ENCODE measurements around the gene NRG2. TPM values are rescaled to one million over a fixed set of nuclear protein-coding genes. Genes with fewer than 3 reads are reported as not detected.

NRG2 gene
- total and polyA plus RNA-seq, 2 experiments from 2014 or later, result 0.05 TPM; not detected in 1

GRCh38 chr5:139828207-139828895 is 214.7 kb downstream of the NRG2 start:
- Histone ChIP-seq H3K9ac (no peak overlapping the region), H3K9me2 (ENCODE audit: insufficient read depth) (no peaks in the 10 kb centered on the region), H2AFZ (no peak overlapping the region), H3K4me2 (ENCODE audit: unreplicated experiment) (no peak overlapping the region), H3K4me1 (ENCODE audit: insufficient read depth) (no peaks in the 10 kb centered on the region), H3K79me2 (ENCODE audit: insufficient read depth) (no peaks in the 10 kb centered on the region), H3F3A (ENCODE audit: insufficient read depth) (no peaks in the 10 kb centered on the region), H3K36me3 (ENCODE audit: low read depth) (no peaks in the 10 kb centered on the region), H3K27me3 (replicated peaks; ENCODE audit: insufficient read depth) (peaks cover 31% of the 10 kb centered on the region; the same call in 1 of the 2 replicates), H4K20me1 (ENCODE audit: insufficient read depth) (no peaks in the 10 kb centered on the region), H3K4me3 (no peak overlapping the region), H3K27ac (no peak overlapping the region), H3K9me3 (ENCODE audit: low read depth) (no peaks in the 10 kb centered on the region)
- TF ChIP-seq EZH2phosphoT487 (IDR thresholded peaks at IDR 0.05; ENCODE audit: insufficient read depth, low read depth) (no peak), EZH2 (IDR thresholded peaks at IDR 0.05; ENCODE audit: insufficient read depth, poor library complexity, severe bottlenecking) (no peak)
- 56 to 57% methylated on average over 8 of the region's 8 CpGs for WGBS, 2 experiments (ENCODE audit: low coverage in 1 of 2, low lambda C conversion rate in 2 of 2, missing lambda C conversion rate in 2 of 2)
- DNase-seq, result no peak
- in situ Hi-C loops (cut with MboI), result no loop called here

- H2AFZ ChIP-seq, result no peak overlapping the region
- H4K20me1 ChIP-seq (ENCODE audit: insufficient read depth), result no peaks in the 10 kb centered on the region
- H3K4me1 ChIP-seq (ENCODE audit: insufficient read depth), result no peaks in the 10 kb centered on the region
- H3K27ac ChIP-seq, result no peak overlapping the region
- 31 to 41% methylated on average over 7 of the region's 7 CpGs for WGBS, 2 experiments (ENCODE audit: low coverage in 1 of 2, low lambda C conversion rate in 2 of 2, missing lambda C conversion rate in 2 of 2)
- H3K4me2 ChIP-seq (ENCODE audit: unreplicated experiment), result no peak overlapping the region
- no peaks in the 10 kb centered on the region for H3K9me2 ChIP-seq (ENCODE audit: insufficient read depth)
- no peaks in the 10 kb centered on the region for H3K79me2 ChIP-seq (ENCODE audit: insufficient read depth)
- in situ Hi-C loops (cut with MboI), result no loop called here
- H3K9ac ChIP-seq, result no peak overlapping the region
- no peak for DNase-seq
- no peaks in the 10 kb centered on the region for H3F3A ChIP-seq (ENCODE audit: insufficient read depth)
- H3K9me3 ChIP-seq (ENCODE audit: low read depth), result no peaks in the 10 kb centered on the region
- TF ChIP-seq EZH2 (IDR thresholded peaks at IDR 0.05; ENCODE audit: insufficient read depth, poor library complexity, severe bottlenecking) (no peak), EZH2phosphoT487 (IDR thresholded peaks at IDR 0.05; ENCODE audit: insufficient read depth, low read depth) (no peak)
- H3K36me3 ChIP-seq (ENCODE audit: low read depth), result no peaks in the 10 kb centered on the region
- no peak overlapping the region for H3K4me3 ChIP-seq
- peaks cover 15% of the 10 kb centered on the region; the same call in 1 of the 2 replicates for H3K27me3 ChIP-seq (replicated peaks; ENCODE audit: insufficient read depth)
Observed at GRCh38 chr5:139825690-139826089, 217.4 kb downstream of the NRG2 start.

GRCh38 chr5:139823757-139824355 is 219.2 kb downstream of the NRG2 start:
- no peak for DNase-seq

GRCh38 chr5:139822553-139823425 is 220.3 kb downstream of the NRG2 start:
- Histone ChIP-seq H4K20me1 (ENCODE audit: insufficient read depth) (no peaks in the 10 kb centered on the region), H3K79me2 (ENCODE audit: insufficient read depth) (no peaks in the 10 kb centered on the region), H3K27ac (no peak overlapping the region), H3F3A (ENCODE audit: insufficient read depth) (no peaks in the 10 kb centered on the region), H3K4me1 (ENCODE audit: insufficient read depth) (no peaks in the 10 kb centered on the region), H3K36me3 (ENCODE audit: low read depth) (no peaks in the 10 kb centered on the region), H3K9ac (no peak overlapping the region), H3K4me2 (ENCODE audit: unreplicated experiment) (no peak overlapping the region), H2AFZ (no peak overlapping the region), H3K27me3 (replicated peaks; ENCODE audit: insufficient read depth) (peaks cover 23% of the 10 kb centered on the region; the same call in 1 of the 2 replicates), H3K9me3 (ENCODE audit: low read depth) (no peaks in the 10 kb centered on the region), H3K4me3 (no peak overlapping the region), H3K9me2 (ENCODE audit: insufficient read depth) (no peaks in the 10 kb centered on the region)
- no peak for DNase-seq
- in situ Hi-C loops (cut with MboI), result no loop called here
- WGBS, 2 experiments (ENCODE audit: low coverage in 1 of 2, low lambda C conversion rate in 2 of 2, missing lambda C conversion rate in 2 of 2), result 66 to 67% methylated on average over 24 to 25 of the region's 25 CpGs
- TF ChIP-seq EZH2phosphoT487 (IDR thresholded peaks at IDR 0.05; ENCODE audit: insufficient read depth, low read depth) (no peak), EZH2 (IDR thresholded peaks at IDR 0.05; ENCODE audit: insufficient read depth, poor library complexity, severe bottlenecking) (no peak)

More at GRCh38 chr5:139823757-139824355, 219.2 kb downstream of the NRG2 start:
- Histone ChIP-seq H3K9me2 (ENCODE audit: insufficient read depth) (no peaks in the 10 kb centered on the region), H3K36me3 (ENCODE audit: low read depth) (no peaks in the 10 kb centered on the region), H3K4me3 (no peak overlapping the region), H3K79me2 (ENCODE audit: insufficient read depth) (no peaks in the 10 kb centered on the region), H3K27ac (no peak overlapping the region), H3K4me1 (ENCODE audit: insufficient read depth) (no peaks in the 10 kb centered on the region), H3K27me3 (replicated peaks; ENCODE audit: insufficient read depth) (peaks cover 13% of the 10 kb centered on the region; the same call in 1 of the 2 replicates), H3K4me2 (ENCODE audit: unreplicated experiment) (no peak overlapping the region), H2AFZ (no peak overlapping the region), H3K9me3 (ENCODE audit: low read depth) (no peaks in the 10 kb centered on the region), H3K9ac (no peak overlapping the region), H3F3A (ENCODE audit: insufficient read depth) (no peaks in the 10 kb centered on the region), H4K20me1 (ENCODE audit: insufficient read depth) (no peaks in the 10 kb centered on the region)
- TF ChIP-seq EZH2 (IDR thresholded peaks at IDR 0.05; ENCODE audit: insufficient read depth, poor library complexity, severe bottlenecking), result no peak
- TF ChIP-seq EZH2phosphoT487 (IDR thresholded peaks at IDR 0.05; ENCODE audit: insufficient read depth, low read depth), result no peak
- 61 to 64% methylated on average over 7 of the region's 7 CpGs for WGBS, 2 experiments (ENCODE audit: low coverage in 1 of 2, low lambda C conversion rate in 2 of 2, missing lambda C conversion rate in 2 of 2)
- in situ Hi-C loops (cut with MboI), result no loop called here
